Neutrophil (primary cell): Measurements from ENCODE around the gene CCKAR.

Source experiments
- H3K27ac ChIP-seq: fragments of 200-600 bp; sonication (generic); 2 replicates; pipeline ENCODE4 v1.5.1; 2016; ENCODE audit warnings: mild to moderate bottlenecking, moderate library complexity
- H3K27me3 ChIP-seq: fragments of 200-600 bp; sonication (generic); 2 replicates; pipeline ENCODE4 v1.6.0; 2016; ENCODE audit warnings: mild to moderate bottlenecking
- H3K36me3 ChIP-seq: fragments of 200-600 bp; sonication (generic); 2 replicates; pipeline ENCODE4 v1.5.1; 2017
- H3K4me1 ChIP-seq, 2 experiments: fragments of 200-600 bp in 1 of 2; sonication (generic) in 1 of 2; 1 replicate in 1 of 2; 2 replicates in 1 of 2; pipeline versions ENCODE4 v1.5.1 to v1.6.1; 2013 to 2016; ENCODE audit warnings: low read depth in 1 of 2, low read length in 1 of 2, mild to moderate bottlenecking in 1 of 2, moderate library complexity in 1 of 2; ENCODE audit not compliant: control insufficient read depth in 1 of 2, insufficient read depth in 1 of 2
- H3K4me3 ChIP-seq, 2 experiments: fragments of 200-600 bp in 1 of 2; sonication (generic) in 1 of 2; 1 replicate in 1 of 2; 2 replicates in 1 of 2; pipeline ENCODE4 v1.5.1; 2013 to 2016; ENCODE audit warnings: low read depth in 1 of 2, low read length in 1 of 2, mild to moderate bottlenecking in 1 of 2, moderate library complexity in 1 of 2
- H3K9me3 ChIP-seq: fragments of 200-600 bp; sonication (generic); 2 replicates; pipeline ENCODE4 v1.5.1; 2016
- TF ChIP-seq, protein P1 (sequence below): fragments of 200-600 bp; sonication (generic); IDR thresholded peaks from 2 replicates; pipeline ENCODE4 v1.5.1; 2016; ENCODE audit warnings: antibody characterized with exemption

The CCKAR gene

DNA sequence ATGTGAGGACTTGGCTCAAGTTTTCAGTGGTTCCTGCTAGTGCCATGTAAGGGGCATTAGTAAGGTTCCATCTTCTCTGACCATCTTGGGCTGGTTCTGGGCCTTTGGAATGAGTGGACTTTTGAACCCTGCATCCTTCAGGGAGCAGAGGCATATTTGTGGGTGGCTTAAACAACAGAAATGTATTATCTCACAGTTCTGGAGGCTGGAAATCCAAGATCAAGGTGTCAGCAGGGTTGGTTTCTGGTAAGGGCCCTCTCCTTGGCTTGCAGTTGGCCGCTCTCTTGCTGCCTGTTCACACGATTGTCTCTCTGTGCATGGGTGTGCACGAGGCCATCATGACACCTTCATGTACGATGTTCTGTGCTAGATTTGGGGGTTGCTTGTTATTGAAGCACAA lies 21.3 kb downstream of the CCKAR start:
- H3K27ac ChIP-seq: no peak overlapping the region
- H3K36me3 ChIP-seq: no peaks in the 10 kb centered on the region

DNA sequence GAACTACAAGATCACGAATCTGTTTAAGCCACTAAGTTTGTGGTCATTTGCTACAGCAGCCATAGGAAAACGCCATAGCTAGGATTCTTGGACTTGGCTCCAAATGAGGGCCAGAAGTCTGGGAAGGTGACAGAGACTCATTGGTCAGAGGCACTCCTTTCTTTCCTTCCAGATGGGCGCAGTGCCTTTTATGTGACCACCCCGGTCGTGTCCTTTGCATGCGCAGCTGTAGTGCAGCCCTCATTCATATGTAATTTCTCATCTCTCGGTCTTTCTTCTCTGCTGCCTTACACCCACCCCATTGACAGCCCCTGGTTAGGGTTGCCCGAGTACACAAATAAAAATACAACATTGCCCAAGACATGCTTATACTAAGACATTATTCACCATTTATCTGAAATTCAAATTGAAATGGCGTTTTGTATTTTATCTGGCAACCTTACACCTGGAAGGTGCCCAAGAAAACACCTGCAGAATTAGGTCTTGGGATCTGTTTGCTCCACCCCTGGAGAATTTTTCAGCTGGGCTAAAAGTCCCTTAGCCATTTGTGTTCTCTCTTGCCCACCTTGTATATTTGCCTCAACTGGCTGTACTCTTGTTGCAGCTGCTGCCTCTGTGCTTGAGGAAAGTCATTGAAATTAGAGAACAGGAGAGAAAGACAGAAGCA lies 21.9 kb downstream of the CCKAR start:
- H3K4me3 ChIP-seq: no peak overlapping the region
- no peaks in the 10 kb centered on the region for H3K9me3 ChIP-seq
- no peak overlapping the region for H3K27ac ChIP-seq
- no peaks in the 10 kb centered on the region for H3K4me1 ChIP-seq
- H3K27me3 ChIP-seq: no peaks in the 10 kb centered on the region
- TF ChIP-seq, protein P1, sequence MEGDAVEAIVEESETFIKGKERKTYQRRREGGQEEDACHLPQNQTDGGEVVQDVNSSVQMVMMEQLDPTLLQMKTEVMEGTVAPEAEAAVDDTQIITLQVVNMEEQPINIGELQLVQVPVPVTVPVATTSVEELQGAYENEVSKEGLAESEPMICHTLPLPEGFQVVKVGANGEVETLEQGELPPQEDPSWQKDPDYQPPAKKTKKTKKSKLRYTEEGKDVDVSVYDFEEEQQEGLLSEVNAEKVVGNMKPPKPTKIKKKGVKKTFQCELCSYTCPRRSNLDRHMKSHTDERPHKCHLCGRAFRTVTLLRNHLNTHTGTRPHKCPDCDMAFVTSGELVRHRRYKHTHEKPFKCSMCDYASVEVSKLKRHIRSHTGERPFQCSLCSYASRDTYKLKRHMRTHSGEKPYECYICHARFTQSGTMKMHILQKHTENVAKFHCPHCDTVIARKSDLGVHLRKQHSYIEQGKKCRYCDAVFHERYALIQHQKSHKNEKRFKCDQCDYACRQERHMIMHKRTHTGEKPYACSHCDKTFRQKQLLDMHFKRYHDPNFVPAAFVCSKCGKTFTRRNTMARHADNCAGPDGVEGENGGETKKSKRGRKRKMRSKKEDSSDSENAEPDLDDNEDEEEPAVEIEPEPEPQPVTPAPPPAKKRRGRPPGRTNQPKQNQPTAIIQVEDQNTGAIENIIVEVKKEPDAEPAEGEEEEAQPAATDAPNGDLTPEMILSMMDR: no peak
- no peaks in the 10 kb centered on the region for H3K36me3 ChIP-seq

More for the DNA sequence above, 21.3 kb downstream of the CCKAR start:
- TF ChIP-seq, protein P1: no peak
- Histone ChIP-seq H3K27me3 (no peaks in the 10 kb centered on the region), H3K9me3 (no peaks in the 10 kb centered on the region), H3K4me1 (no peaks in the 10 kb centered on the region), H3K4me3 (no peak overlapping the region)

DNA sequence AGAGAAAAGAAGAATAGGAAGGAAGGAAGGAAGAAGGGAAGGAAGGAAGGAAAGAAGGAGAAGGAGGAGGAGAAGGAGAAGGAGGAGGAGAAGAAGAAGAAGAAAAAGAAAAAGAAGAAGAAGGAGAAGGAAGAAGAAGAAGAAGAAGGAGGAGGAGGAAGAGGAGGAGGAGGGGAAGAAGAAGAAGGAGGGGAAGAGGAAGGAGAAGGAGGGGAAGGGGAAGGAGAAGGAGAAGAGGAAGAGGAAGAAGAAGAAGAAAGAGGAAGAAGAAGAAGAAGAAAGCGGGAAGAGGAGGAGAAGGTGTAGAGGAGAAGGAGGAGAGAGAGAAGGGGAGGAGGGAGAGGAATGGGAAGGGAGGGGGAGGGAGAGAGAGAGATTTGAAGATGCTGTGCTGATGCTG lies 22.6 kb downstream of the CCKAR start:
- Histone ChIP-seq H3K4me3 (no peak overlapping the region), H3K36me3 (no peaks in the 10 kb centered on the region), H3K4me1 (no peaks in the 10 kb centered on the region), H3K27ac (no peak overlapping the region), H3K27me3 (no peaks in the 10 kb centered on the region), H3K9me3 (no peaks in the 10 kb centered on the region)
- TF ChIP-seq, protein P1: no peak

DNA sequence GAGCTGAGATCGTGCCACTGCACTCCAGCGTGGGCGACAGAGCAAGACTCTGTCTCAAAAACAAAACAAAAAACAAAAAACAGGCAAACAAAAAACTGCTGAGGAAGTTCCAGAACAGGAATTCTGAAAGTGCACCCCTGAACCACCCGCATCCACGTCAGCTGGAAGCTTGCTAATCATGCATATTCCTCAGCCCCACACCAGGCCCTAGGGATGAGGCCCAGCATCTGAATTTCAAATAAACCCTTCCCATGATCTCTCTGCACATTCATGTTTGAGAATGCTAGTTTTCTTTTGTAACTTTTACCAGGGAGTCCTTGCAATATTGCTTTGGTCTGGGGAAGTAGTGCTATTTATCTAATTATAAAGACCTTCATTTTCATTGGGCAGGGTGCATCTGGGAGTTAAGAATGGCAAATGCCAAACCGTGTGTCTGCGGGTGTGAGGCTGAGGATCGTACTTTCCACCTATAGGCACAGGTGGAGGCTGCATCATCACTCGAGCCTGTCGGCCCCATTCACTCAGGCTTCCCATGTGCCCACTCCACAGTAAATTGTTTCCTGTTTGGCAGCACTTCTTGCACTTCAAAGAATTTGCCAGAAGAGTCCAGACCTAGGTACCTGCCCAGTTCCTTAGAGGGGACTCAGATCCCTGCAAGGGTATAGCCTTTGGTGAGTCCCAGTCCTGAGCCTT lies 23.6 kb downstream of the CCKAR start:
- Histone ChIP-seq H3K9me3 (no peaks in the 10 kb centered on the region), H3K4me3 (no peak overlapping the region), H3K27ac (no peak overlapping the region), H3K27me3 (no peaks in the 10 kb centered on the region), H3K4me1 (no peaks in the 10 kb centered on the region), H3K36me3 (no peaks in the 10 kb centered on the region)
- TF ChIP-seq, protein P1: no peak

DNA sequence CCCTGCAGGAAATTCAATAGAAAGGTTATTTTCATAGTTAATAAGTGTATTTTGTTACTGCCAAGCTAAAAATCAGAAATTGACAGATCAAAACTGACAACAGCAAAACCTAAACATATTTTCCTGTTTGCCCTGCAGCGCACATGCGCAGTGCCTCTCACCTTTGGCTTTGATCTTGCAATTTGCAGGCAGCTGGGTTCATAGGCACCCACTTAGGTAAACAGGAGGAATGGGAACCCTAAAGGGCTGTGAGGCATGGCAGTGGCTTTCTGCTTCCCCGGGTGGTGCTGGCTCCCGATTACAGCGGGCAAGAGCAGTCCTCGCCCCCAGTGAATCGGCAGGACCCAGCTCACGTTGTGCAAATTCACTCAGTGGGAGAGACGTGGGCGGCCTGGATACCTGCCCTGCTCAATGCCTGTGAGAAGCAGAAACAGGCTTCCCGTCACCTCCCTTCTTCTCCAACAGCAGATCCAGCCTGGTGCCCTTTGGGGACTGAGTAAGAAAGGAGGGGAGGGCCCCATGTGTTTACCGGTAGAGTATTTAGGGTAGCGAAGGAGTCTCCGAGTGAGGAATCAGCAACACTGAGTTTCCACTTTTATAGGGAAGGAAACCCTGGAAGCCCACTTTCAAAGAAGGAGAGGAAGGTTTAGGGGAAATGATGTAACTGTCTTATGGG lies 25.7 kb downstream of the CCKAR start:
- H3K27ac ChIP-seq: no peak overlapping the region
- H3K4me1 ChIP-seq: no peaks in the 10 kb centered on the region
- H3K4me3 ChIP-seq: no peak overlapping the region
- no peaks in the 10 kb centered on the region for H3K36me3 ChIP-seq
- no peaks in the 10 kb centered on the region for H3K9me3 ChIP-seq
- H3K27me3 ChIP-seq: no peaks in the 10 kb centered on the region
- TF ChIP-seq, protein P1: no peak
